ENCODE results near the gene TNFAIP6.

- no peak for TF ChIP-seq EZH2 (IDR thresholded peaks at IDR 0.05)
- no peak for TF ChIP-seq POLR2AphosphoS5 (IDR thresholded peaks at IDR 0.05; ENCODE audit: borderline replicate concordance, low read depth, low read length)
These were observed 23.1 kb upstream of the TNFAIP6 start for GRCh38 chr2:151334082-151334815.
